K562 (cell line): ENCODE data around the gene PRXL2B. TPM values are rescaled to one million over a fixed set of nuclear protein-coding genes. Genes with fewer than 3 reads are reported as not detected.

Experiments
- KDM1A ChIP-seq, 2 experiments: fragments of 450-650 bp; IDR thresholded peaks; 2 replicates each; pipeline ENCODE4 v1.6.1; 2016; ENCODE audit warnings: mild to moderate bottlenecking in 2 of 2
- RAD21 ChIP-seq, 2 experiments: fragments of 250-450 bp in 1 of 2; fragments of 450-650 bp in 1 of 2; sonication (Bioruptor Pico) in 1 of 2; formaldehyde crosslinking in 1 of 2; IDR thresholded peaks in 1 of 2; conservative IDR thresholded peaks in 1 of 2; 2 replicates each; pipeline versions ENCODE4 v1.4.0 to v1.8.0; 2020 to 2022; ENCODE audit warnings: mild to moderate bottlenecking in 2 of 2, moderate library complexity in 1 of 2
- RCOR1 ChIP-seq, 2 experiments: IDR thresholded peaks; 2 replicates each; pipeline ENCODE4 v1.6.1; 2012; ENCODE audit warnings: low read depth in 2 of 2, low read length in 2 of 2, borderline replicate concordance in 1 of 2, improper control_type of control experiment in 1 of 2
- ZEB2 ChIP-seq: fragments of 450-650 bp; IDR thresholded peaks from 2 replicates; pipeline ENCODE4 v1.6.1; 2016
- ZNF778 ChIP-seq: fragments of 450-650 bp; formaldehyde crosslinking; IDR thresholded peaks from 2 replicates; pipeline ENCODE4 v1.4.0; 2020; ENCODE audit warnings: mild to moderate bottlenecking, moderate library complexity
- polyA plus RNA-seq, 8 experiments: library from polyadenylated mRNA; depleted of rRNA in 4 of 8; stranded (reverse) in 5 of 8; unstranded in 3 of 8; fragments of >200 nt; fragmentation: Nextera tagmentation in 2 of 8; fragmentation: Illumina TruSeq in 1 of 8; extraction: Ambion mirVana in 2 of 8; extraction: Trizol in 1 of 8; gene quantifications; 2 replicates each; pipeline versions ENCODE4 v1.2.1 to v1.2.3, GENCODE V29; 2011 to 2014; ENCODE audit warnings: inconsistent platforms in 1 of 8, missing spikeins in 1 of 8
- total RNA-seq, 7 experiments: library from RNA; depleted of rRNA in 6 of 7; stranded (reverse); fragments of >200 nt in 6 of 7; fragmentation: Illumina TruSeq in 2 of 7; extraction: Trizol in 2 of 7; gene quantifications; 2 replicates each; pipeline versions ENCODE4 v1.2.1 to v1.2.3, GENCODE V29; 2011 to 2021; ENCODE audit warnings: low replicate concordance in 1 of 7
- TF ChIP-seq, protein P1 (sequence below), 2 experiments: fragments of 450-650 bp; formaldehyde crosslinking in 1 of 2; IDR thresholded peaks; 2 replicates each; pipeline versions ENCODE4 v1.4.0 to v1.6.1; 2014 to 2020; ENCODE audit warnings: mild to moderate bottlenecking in 2 of 2, borderline replicate concordance in 1 of 2, low read depth in 1 of 2
- TF ChIP-seq, protein P2 (sequence below), 2 experiments: IDR thresholded peaks in 1 of 2; conservative IDR thresholded peaks in 1 of 2; 2 replicates each; pipeline ENCODE4 v1.6.1; 2016; ENCODE audit warnings: low read depth in 2 of 2, mild to moderate bottlenecking in 1 of 2, missing compliant biosample characterization in 1 of 2, missing genetic modification characterization in 1 of 2, moderate library complexity in 1 of 2
- TF ChIP-seq, protein P3 (sequence below), 3 experiments: IDR thresholded peaks in 2 of 3; conservative IDR thresholded peaks in 1 of 3; 2 replicates each; pipeline ENCODE4 v1.5.1; 2011 to 2012; ENCODE audit warnings: low read length in 3 of 3, mild to moderate bottlenecking in 3 of 3, control low read depth in 2 of 3, improper control_type of control experiment in 1 of 3, inconsistent platforms in 1 of 3, low read depth in 1 of 3, mixed read lengths in 1 of 3, moderate library complexity in 1 of 3; ENCODE audit not compliant: insufficient read depth in 2 of 3

PRXL2B gene
- total and polyA plus RNA-seq, 9 of the 15 experiments (the other 6 are each of a cell fraction or from before 2014, with no cell fraction given): 0.99 to 25.3 (median 11.8) TPM

GRCh38 chr1:2539312-2539907 is 47.2 kb upstream of the PRXL2B start (continued):
- TF ChIP-seq, protein P1, sequence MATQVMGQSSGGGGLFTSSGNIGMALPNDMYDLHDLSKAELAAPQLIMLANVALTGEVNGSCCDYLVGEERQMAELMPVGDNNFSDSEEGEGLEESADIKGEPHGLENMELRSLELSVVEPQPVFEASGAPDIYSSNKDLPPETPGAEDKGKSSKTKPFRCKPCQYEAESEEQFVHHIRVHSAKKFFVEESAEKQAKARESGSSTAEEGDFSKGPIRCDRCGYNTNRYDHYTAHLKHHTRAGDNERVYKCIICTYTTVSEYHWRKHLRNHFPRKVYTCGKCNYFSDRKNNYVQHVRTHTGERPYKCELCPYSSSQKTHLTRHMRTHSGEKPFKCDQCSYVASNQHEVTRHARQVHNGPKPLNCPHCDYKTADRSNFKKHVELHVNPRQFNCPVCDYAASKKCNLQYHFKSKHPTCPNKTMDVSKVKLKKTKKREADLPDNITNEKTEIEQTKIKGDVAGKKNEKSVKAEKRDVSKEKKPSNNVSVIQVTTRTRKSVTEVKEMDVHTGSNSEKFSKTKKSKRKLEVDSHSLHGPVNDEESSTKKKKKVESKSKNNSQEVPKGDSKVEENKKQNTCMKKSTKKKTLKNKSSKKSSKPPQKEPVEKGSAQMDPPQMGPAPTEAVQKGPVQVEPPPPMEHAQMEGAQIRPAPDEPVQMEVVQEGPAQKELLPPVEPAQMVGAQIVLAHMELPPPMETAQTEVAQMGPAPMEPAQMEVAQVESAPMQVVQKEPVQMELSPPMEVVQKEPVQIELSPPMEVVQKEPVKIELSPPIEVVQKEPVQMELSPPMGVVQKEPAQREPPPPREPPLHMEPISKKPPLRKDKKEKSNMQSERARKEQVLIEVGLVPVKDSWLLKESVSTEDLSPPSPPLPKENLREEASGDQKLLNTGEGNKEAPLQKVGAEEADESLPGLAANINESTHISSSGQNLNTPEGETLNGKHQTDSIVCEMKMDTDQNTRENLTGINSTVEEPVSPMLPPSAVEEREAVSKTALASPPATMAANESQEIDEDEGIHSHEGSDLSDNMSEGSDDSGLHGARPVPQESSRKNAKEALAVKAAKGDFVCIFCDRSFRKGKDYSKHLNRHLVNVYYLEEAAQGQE (IDR thresholded peaks at IDR 0.05; ENCODE audit: borderline replicate concordance): peak; percentile 44; the same call in 1 of the 2 replicates
- TF ChIP-seq, protein P1 (CRISPR knock-in tag; IDR thresholded peaks at IDR 0.05; ENCODE audit: low read depth): no peak
- TF ChIP-seq RCOR1 (IDR thresholded peaks at IDR 0.05; ENCODE audit: borderline replicate concordance in 1 of 2, low read depth in 2 of 2, low read length in 2 of 2): peak in 1 of 2 experiments; percentile 71; a peak in 2 of 4 replicates
- peak in 1 of 2 experiments; percentile 64; a peak in 2 of 4 replicates for TF ChIP-seq KDM1A (IDR thresholded peaks at IDR 0.05)
- TF ChIP-seq, protein P2, sequence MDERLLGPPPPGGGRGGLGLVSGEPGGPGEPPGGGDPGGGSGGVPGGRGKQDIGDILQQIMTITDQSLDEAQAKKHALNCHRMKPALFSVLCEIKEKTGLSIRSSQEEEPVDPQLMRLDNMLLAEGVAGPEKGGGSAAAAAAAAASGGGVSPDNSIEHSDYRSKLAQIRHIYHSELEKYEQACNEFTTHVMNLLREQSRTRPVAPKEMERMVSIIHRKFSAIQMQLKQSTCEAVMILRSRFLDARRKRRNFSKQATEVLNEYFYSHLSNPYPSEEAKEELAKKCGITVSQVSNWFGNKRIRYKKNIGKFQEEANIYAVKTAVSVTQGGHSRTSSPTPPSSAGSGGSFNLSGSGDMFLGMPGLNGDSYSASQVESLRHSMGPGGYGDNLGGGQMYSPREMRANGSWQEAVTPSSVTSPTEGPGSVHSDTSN (CRISPR knock-in tag; IDR thresholded peaks at IDR 0.05; ENCODE audit: low read depth): no peak
- TF ChIP-seq, protein P2 (tag; conservative IDR thresholded peaks at IDR 0.05; ENCODE audit: low read depth): no peak
- no peak for TF ChIP-seq ZNF778 (CRISPR knock-in tag)
- TF ChIP-seq, protein P3, sequence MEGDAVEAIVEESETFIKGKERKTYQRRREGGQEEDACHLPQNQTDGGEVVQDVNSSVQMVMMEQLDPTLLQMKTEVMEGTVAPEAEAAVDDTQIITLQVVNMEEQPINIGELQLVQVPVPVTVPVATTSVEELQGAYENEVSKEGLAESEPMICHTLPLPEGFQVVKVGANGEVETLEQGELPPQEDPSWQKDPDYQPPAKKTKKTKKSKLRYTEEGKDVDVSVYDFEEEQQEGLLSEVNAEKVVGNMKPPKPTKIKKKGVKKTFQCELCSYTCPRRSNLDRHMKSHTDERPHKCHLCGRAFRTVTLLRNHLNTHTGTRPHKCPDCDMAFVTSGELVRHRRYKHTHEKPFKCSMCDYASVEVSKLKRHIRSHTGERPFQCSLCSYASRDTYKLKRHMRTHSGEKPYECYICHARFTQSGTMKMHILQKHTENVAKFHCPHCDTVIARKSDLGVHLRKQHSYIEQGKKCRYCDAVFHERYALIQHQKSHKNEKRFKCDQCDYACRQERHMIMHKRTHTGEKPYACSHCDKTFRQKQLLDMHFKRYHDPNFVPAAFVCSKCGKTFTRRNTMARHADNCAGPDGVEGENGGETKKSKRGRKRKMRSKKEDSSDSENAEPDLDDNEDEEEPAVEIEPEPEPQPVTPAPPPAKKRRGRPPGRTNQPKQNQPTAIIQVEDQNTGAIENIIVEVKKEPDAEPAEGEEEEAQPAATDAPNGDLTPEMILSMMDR (IDR thresholded peaks at IDR 0.05 in 2 of 3, conservative IDR thresholded peaks at IDR 0.05 in 1 of 3; ENCODE audit: insufficient read depth in 2 of 3, low read depth in 1 of 3, low read length in 3 of 3): peak; percentile 58 to 71 (median 64)
- TF ChIP-seq RAD21 (CRISPR knock-in tag; conservative IDR thresholded peaks at IDR 0.05 in 1 of 2, IDR thresholded peaks at IDR 0.05 in 1 of 2): peak in 1 of 2 experiments; percentile 60; a peak in 2 of 4 replicates
- no peak for TF ChIP-seq ZEB2
